ENCODE measurements around the gene COX10.

- TF ChIP-seq EZH2 (IDR thresholded peaks at IDR 0.05; ENCODE audit: insufficient read depth, poor library complexity, severe bottlenecking) (no peak), EZH2phosphoT487 (IDR thresholded peaks at IDR 0.05; ENCODE audit: insufficient read depth, low read depth) (no peak)
Measured at GRCh38 chr17:14051692-14052091, 17.6 kb upstream of the COX10 start.

Measured in GM23248 (cell line).